Tibial nerve (tissue), 4 donors: ENCODE data around the gene ITIH3. TPM values are rescaled to one million over a fixed set of nuclear protein-coding genes. Genes with fewer than 3 reads are reported as not detected.
A peak's percentile ranks its signal among the peaks of the same experiment; 100 is the strongest.

Experiments used
- DNase-seq, 2 donors: peaks; one replicate each; pipeline ENCODE4 v3.0.0-alpha.2; 2019; ENCODE audit warnings: low spot score in 2 of 2
- H3K27ac ChIP-seq, 4 donors: fragments of 200-600 bp; sonication (generic) in 3 of 4; one replicate each; pipeline ENCODE4 v1.5.1; 2017 to 2019; ENCODE audit warnings: mild to moderate bottlenecking in 1 of 4
- H3K27me3 ChIP-seq, 2 donors: fragments of 200-600 bp; sonication (generic) in 1 of 2; one replicate each; pipeline versions ENCODE4 v1.5.1 to v1.6.0; 2017 to 2019
- H3K36me3 ChIP-seq, 3 donors: fragments of 200-600 bp; sonication (generic); one replicate each; pipeline ENCODE4 v1.5.1; 2018 to 2019
- H3K4me1 ChIP-seq, 4 donors: fragments of 200-600 bp; sonication (generic) in 3 of 4; one replicate each; pipeline ENCODE4 v1.5.1; 2017 to 2019
- H3K4me3 ChIP-seq, 4 donors: fragments of 200-600 bp; sonication (generic) in 3 of 4; one replicate each; pipeline ENCODE4 v1.5.1; 2017 to 2019; ENCODE audit warnings: mild to moderate bottlenecking in 1 of 4, moderate library complexity in 1 of 4
- H3K9me3 ChIP-seq, 4 donors: fragments of 200-600 bp; sonication (generic) in 3 of 4; one replicate each; pipeline ENCODE4 v1.5.1; 2017 to 2019
- CTCF ChIP-seq, 5 experiments: fragments of 200-600 bp in 3 of 5; fragments of 450-650 bp in 2 of 5; sonication (generic) in 3 of 5; IDR thresholded peaks; one replicate each; pipeline ENCODE4 v1.5.1; 2016 to 2019; ENCODE audit warnings: antibody characterized with exemption in 5 of 5, mild to moderate bottlenecking in 3 of 5, moderate library complexity in 2 of 5
- EP300 ChIP-seq, 2 donors: sonication (generic); formaldehyde crosslinking; IDR thresholded peaks; one replicate each; pipeline ENCODE4 v1.6.1; 2017; ENCODE audit warnings: antibody characterized with exemption in 2 of 2, mild to moderate bottlenecking in 1 of 2
- POLR2A ChIP-seq, 2 donors: fragments of 450-650 bp; IDR thresholded peaks; one replicate each; pipeline ENCODE4 v1.6.1; 2017; ENCODE audit warnings: antibody characterized with exemption in 2 of 2, mild to moderate bottlenecking in 2 of 2, moderate library complexity in 2 of 2
- WGBS, 2 donors: methylation state at CpG; one replicate each; pipeline ENCODE4 v1.1.5; 2018; 5-methylcytosine and 5-hydroxymethylcytosine counted together
- total RNA-seq, 4 donors: library from RNA; depleted of rRNA; stranded (reverse); fragments of >200 nt; gene quantifications; one replicate each; pipeline ENCODE4 v1.1.0, GENCODE V29; 2016

The ITIH3 gene
- total RNA-seq, 4 donors from 2014 or later, result 9.4 to 29.6 (median 20.1) TPM

- H3K27ac ChIP-seq, result no peak overlapping the region
- no peaks in the 10 kb centered on the region for H3K36me3 ChIP-seq
- peaks cover 0 to 33% (median 9%) of the 10 kb centered on the region in 4 donors for H3K4me1 ChIP-seq
- H3K27me3 ChIP-seq, result no peaks in the 10 kb centered on the region
- H3K9me3 ChIP-seq, result no peaks in the 10 kb centered on the region
- TF ChIP-seq EP300 (IDR thresholded peaks at IDR 0.05) (no peak), POLR2A (IDR thresholded peaks at IDR 0.05) (no peak), CTCF (IDR thresholded peaks at IDR 0.05) (no peak)
- no peak for DNase-seq
- no peak overlapping the region for H3K4me3 ChIP-seq
- 81 to 83% methylated on average over 7 of the region's 7 CpGs for WGBS, 2 donors
Observed at GRCh38 chr3:52790337-52790736, 4.3 kb upstream of the ITIH3 start.

- DNase-seq, result no peak
- H3K36me3 ChIP-seq, result no peaks in the 10 kb centered on the region
- no peak overlapping the region for H3K4me3 ChIP-seq
- H3K9me3 ChIP-seq, result no peaks in the 10 kb centered on the region
- WGBS, 2 donors, result 87 to 88% methylated on average over 13 of the region's 13 CpGs
- peaks cover 0 to 37% (median 10%) of the 10 kb centered on the region in 4 donors for H3K4me1 ChIP-seq
- H3K27me3 ChIP-seq, result no peaks in the 10 kb centered on the region
- H3K27ac ChIP-seq, result no peak overlapping the region
- TF ChIP-seq EP300 (IDR thresholded peaks at IDR 0.05), result no peak
Observed at GRCh38 chr3:52790741-52791140, 3.9 kb upstream of the ITIH3 start.

- H3K27ac ChIP-seq, result no peak overlapping the region
- H3K4me1 ChIP-seq, result peaks cover 0 to 39% (median 10%) of the 10 kb centered on the region in 4 donors
- H3K9me3 ChIP-seq, result no peaks in the 10 kb centered on the region
- H3K4me3 ChIP-seq, result no peak overlapping the region
- TF ChIP-seq EP300 (IDR thresholded peaks at IDR 0.05) (no peak), CTCF (IDR thresholded peaks at IDR 0.05) (no peak), POLR2A (IDR thresholded peaks at IDR 0.05) (no peak)
- no peaks in the 10 kb centered on the region for H3K27me3 ChIP-seq
- no peaks in the 10 kb centered on the region for H3K36me3 ChIP-seq
- WGBS, 2 donors, result 85 to 87% methylated on average over 12 of the region's 12 CpGs
- no peak for DNase-seq
Observed at GRCh38 chr3:52791366-52791765, 3.2 kb upstream of the ITIH3 start.

- Histone ChIP-seq H3K4me1 (peaks cover 0 to 39% (median 10%) of the 10 kb centered on the region in 4 donors), H3K36me3 (no peaks in the 10 kb centered on the region), H3K9me3 (no peaks in the 10 kb centered on the region), H3K27me3 (no peaks in the 10 kb centered on the region), H3K27ac (no peak overlapping the region), H3K4me3 (no peak overlapping the region)
- no peak for DNase-seq
- 72 to 73% methylated on average over 4 of the region's 4 CpGs for WGBS, 2 donors
- TF ChIP-seq EP300 (IDR thresholded peaks at IDR 0.05), result no peak
- TF ChIP-seq POLR2A (IDR thresholded peaks at IDR 0.05), result no peak
- no peak for TF ChIP-seq CTCF (IDR thresholded peaks at IDR 0.05)
Observed at GRCh38 chr3:52791928-52792327, 2.7 kb upstream of the ITIH3 start.

- DNase-seq, result no peak
- TF ChIP-seq CTCF (IDR thresholded peaks at IDR 0.05) (no peak), EP300 (IDR thresholded peaks at IDR 0.05) (no peak), POLR2A (IDR thresholded peaks at IDR 0.05) (no peak)
- no peak overlapping the region for H3K4me3 ChIP-seq
- H3K27me3 ChIP-seq, result no peaks in the 10 kb centered on the region
- H3K9me3 ChIP-seq, result no peaks in the 10 kb centered on the region
- peaks cover 0 to 39% (median 10%) of the 10 kb centered on the region in 4 donors for H3K4me1 ChIP-seq
- WGBS, 2 donors, result 85 to 91% methylated on average over 7 of the region's 7 CpGs
- peak overlapping the region in 1 of 4 donors; percentile 37 for H3K27ac ChIP-seq
- H3K36me3 ChIP-seq, result no peaks in the 10 kb centered on the region
Observed at GRCh38 chr3:52792413-52792812, 2.2 kb upstream of the ITIH3 start.
